Measurements from ENCODE around the gene CENPS. TPM values are rescaled to one million over a fixed set of nuclear protein-coding genes. Genes with fewer than 3 reads are reported as not detected.

The CENPS gene
- total RNA-seq, 1 donor from 2014 or later = 14.1 TPM

GRCh38 chr1:10396870-10397269 is 33.4 kb upstream of the CENPS start:
- Mint-ChIP-seq H3K9me3 (ENCODE audit: unreplicated experiment) (no peaks in the 10 kb centered on the region), H3K27ac (ENCODE audit: unreplicated experiment) (no peak overlapping the region), H3K4me1 (ENCODE audit: unreplicated experiment) (peaks cover 30% of the 10 kb centered on the region), H3K36me3 (ENCODE audit: unreplicated experiment) (peaks cover 5% of the 10 kb centered on the region), H3K27me3 (ENCODE audit: unreplicated experiment) (no peaks in the 10 kb centered on the region), H3K4me3 (ENCODE audit: unreplicated experiment) (peak overlapping the region; percentile 19)
- no peak for DNase-seq (ENCODE audit: extremely low spot score, unreplicated experiment)
- TF ChIP-seq CTCF (IDR thresholded peaks at IDR 0.05) = no peak

GRCh38 chr1:10398278-10398733 is 31.9 kb upstream of the CENPS start:
- Mint-ChIP-seq H3K4me3 (ENCODE audit: unreplicated experiment) (peak overlapping the region; percentile 91), H3K27me3 (ENCODE audit: unreplicated experiment) (no peaks in the 10 kb centered on the region), H3K27ac (ENCODE audit: unreplicated experiment) (peak overlapping the region; percentile 88), H3K9me3 (ENCODE audit: unreplicated experiment) (no peaks in the 10 kb centered on the region), H3K4me1 (ENCODE audit: unreplicated experiment) (peaks cover 39% of the 10 kb centered on the region), H3K36me3 (ENCODE audit: unreplicated experiment) (peaks cover 11% of the 10 kb centered on the region)
- TF ChIP-seq CTCF (IDR thresholded peaks at IDR 0.05) = no peak
- no peak for DNase-seq (ENCODE audit: extremely low spot score, unreplicated experiment)

GRCh38 chr1:10398734-10399443 is 31.3 kb upstream of the CENPS start, which contains the start of gene PGD:
Gene PGD (plus strand): TSS chr1:10399064. CDS start chr1:10399118, 54 bp downstream.
- Mint-ChIP-seq H3K9me3 (ENCODE audit: unreplicated experiment) (no peaks in the 10 kb centered on the region), H3K4me1 (ENCODE audit: unreplicated experiment) (peaks cover 43% of the 10 kb centered on the region), H3K36me3 (ENCODE audit: unreplicated experiment) (peaks cover 16% of the 10 kb centered on the region), H3K4me3 (ENCODE audit: unreplicated experiment) (peak within 1 kb of the TSS; percentile 91), H3K27me3 (ENCODE audit: unreplicated experiment) (no peaks in the 10 kb centered on the region), H3K27ac (ENCODE audit: unreplicated experiment) (peak within 1 kb of the TSS; percentile 90)
- no peak for TF ChIP-seq CTCF (IDR thresholded peaks at IDR 0.05)
- DNase-seq (ENCODE audit: extremely low spot score, unreplicated experiment) = peak; percentile 99

GRCh38 chr1:10399444-10399941 is 30.7 kb upstream of the CENPS start:
- TF ChIP-seq CTCF (IDR thresholded peaks at IDR 0.05) = no peak
- Mint-ChIP-seq H3K36me3 (ENCODE audit: unreplicated experiment) (peaks cover 19% of the 10 kb centered on the region), H3K27ac (ENCODE audit: unreplicated experiment) (peak overlapping the region; percentile 90), H3K4me1 (ENCODE audit: unreplicated experiment) (peaks cover 43% of the 10 kb centered on the region), H3K9me3 (ENCODE audit: unreplicated experiment) (no peaks in the 10 kb centered on the region), H3K27me3 (ENCODE audit: unreplicated experiment) (no peaks in the 10 kb centered on the region), H3K4me3 (ENCODE audit: unreplicated experiment) (peak overlapping the region; percentile 91)
- DNase-seq (ENCODE audit: extremely low spot score, unreplicated experiment) = no peak

- no peak for TF ChIP-seq CTCF (IDR thresholded peaks at IDR 0.05)
- Mint-ChIP-seq H3K9me3 (ENCODE audit: unreplicated experiment) (no peaks in the 10 kb centered on the region), H3K4me3 (ENCODE audit: unreplicated experiment) (peak overlapping the region; percentile 91), H3K27me3 (ENCODE audit: unreplicated experiment) (no peaks in the 10 kb centered on the region), H3K27ac (ENCODE audit: unreplicated experiment) (peak overlapping the region; percentile 90), H3K36me3 (ENCODE audit: unreplicated experiment) (peaks cover 19% of the 10 kb centered on the region), H3K4me1 (ENCODE audit: unreplicated experiment) (peaks cover 43% of the 10 kb centered on the region)
- DNase-seq (ENCODE audit: extremely low spot score, unreplicated experiment) = no peak
Measured at GRCh38 chr1:10400013-10400412, 30.2 kb upstream of the CENPS start.
